Liver (tissue), 9 donors: Measurements from ENCODE around the gene MAD2L1BP. TPM values are rescaled to one million over a fixed set of nuclear protein-coding genes. Genes with fewer than 3 reads are reported as not detected.

Source experiments
- DNase-seq: peaks from one replicate; pipeline ENCODE4 v3.0.0-alpha.2; 2017; ENCODE audit warnings: low spot score
- H3K27ac ChIP-seq, 2 donors: one replicate each; pipeline ENCODE4 v1.7.0; 2013; ENCODE audit warnings: inconsistent platforms in 2 of 2, low read length in 2 of 2, control low read depth in 1 of 2, low read depth in 1 of 2, mild to moderate bottlenecking in 1 of 2
- H3K27me3 ChIP-seq, 4 donors: one replicate each; pipeline versions ENCODE4 v1.6.1 to v1.7.0; 2013; ENCODE audit warnings: low read length in 3 of 4, inconsistent platforms in 1 of 4, mild to moderate bottlenecking in 1 of 4, moderate library complexity in 1 of 4; ENCODE audit not compliant: control insufficient read depth in 4 of 4, insufficient read depth in 4 of 4
- H3K36me3 ChIP-seq, 4 donors: one replicate each; pipeline versions ENCODE4 v1.6.1 to v1.7.0; 2013; ENCODE audit warnings: low read length in 3 of 4, mild to moderate bottlenecking in 3 of 4, low read depth in 1 of 4, moderate library complexity in 1 of 4; ENCODE audit not compliant: control insufficient read depth in 4 of 4, insufficient read depth in 3 of 4
- H3K4me1 ChIP-seq, 4 donors: one replicate each; pipeline versions ENCODE4 v1.6.1 to v1.7.0; 2013; ENCODE audit warnings: low read length in 3 of 4, mild to moderate bottlenecking in 3 of 4, moderate library complexity in 1 of 4; ENCODE audit not compliant: control insufficient read depth in 4 of 4, insufficient read depth in 4 of 4
- H3K4me3 ChIP-seq, 3 donors: one replicate each; pipeline versions ENCODE4 v1.6.1 to v1.7.0; 2013; ENCODE audit warnings: low read length in 3 of 3, control low read depth in 1 of 3, low read depth in 1 of 3, mild to moderate bottlenecking in 1 of 3
- H3K9ac ChIP-seq, 2 donors: one replicate each; pipeline ENCODE4 v1.7.0; 2013; ENCODE audit warnings: low read length in 2 of 2, mild to moderate bottlenecking in 2 of 2, moderate library complexity in 2 of 2, control low read depth in 1 of 2, low read depth in 1 of 2
- H3K9me3 ChIP-seq, 4 donors: one replicate each; pipeline versions ENCODE4 v1.6.1 to v1.7.0; 2013; ENCODE audit warnings: low read length in 3 of 4; ENCODE audit not compliant: control insufficient read depth in 4 of 4
- EGR1 ChIP-seq, 2 donors: IDR thresholded peaks; 2 replicates each; pipeline ENCODE4 v1.6.1; 2016 to 2018; ENCODE audit warnings: antibody characterized with exemption in 2 of 2, low read depth in 2 of 2
- FOXA1 ChIP-seq: IDR thresholded peaks from 2 replicates; pipeline ENCODE4 v1.6.1; 2016; ENCODE audit warnings: antibody characterized with exemption
- GABPA ChIP-seq, 2 donors: IDR thresholded peaks in 1 of 2; conservative IDR thresholded peaks in 1 of 2; 2 replicates each; pipeline ENCODE4 v1.6.1; 2016; ENCODE audit warnings: antibody characterized with exemption in 2 of 2, mild to moderate bottlenecking in 1 of 2, moderate library complexity in 1 of 2
- HNF4A ChIP-seq, 2 donors: conservative IDR thresholded peaks; 2 replicates each; pipeline ENCODE4 v1.6.1; 2016; ENCODE audit warnings: antibody characterized with exemption in 2 of 2, mild to moderate bottlenecking in 2 of 2
- HNF4G ChIP-seq: IDR thresholded peaks from 2 replicates; pipeline ENCODE4 v1.6.1; 2016; ENCODE audit warnings: antibody characterized with exemption
- RAD21 ChIP-seq, 2 donors: IDR thresholded peaks; 2 replicates each; pipeline ENCODE4 v1.6.1; 2016; ENCODE audit warnings: antibody characterized with exemption in 2 of 2, mild to moderate bottlenecking in 2 of 2
- RXRA ChIP-seq, 2 donors: IDR thresholded peaks; 2 replicates each; pipeline ENCODE4 v1.6.1; 2017 to 2018; ENCODE audit warnings: antibody characterized with exemption in 2 of 2, mild to moderate bottlenecking in 1 of 2
- SP1 ChIP-seq: IDR thresholded peaks from 2 replicates; pipeline ENCODE4 v1.6.1; 2018; ENCODE audit warnings: antibody characterized with exemption, mild to moderate bottlenecking
- TAF1 ChIP-seq: conservative IDR thresholded peaks from 2 replicates; pipeline ENCODE4 v1.6.1; 2016; ENCODE audit warnings: antibody characterized with exemption, mild to moderate bottlenecking
- YY1 ChIP-seq: IDR thresholded peaks from 2 replicates; pipeline ENCODE4 v1.6.1; 2016; ENCODE audit warnings: antibody characterized with exemption, mild to moderate bottlenecking
- WGBS: extraction: QIAGEN DNeasy Blood & Tissue Kit; methylation state at CpG from one replicate; pipeline ENCODE4 v1.1.7; 2013; 5-methylcytosine and 5-hydroxymethylcytosine counted together
- polyA plus RNA-seq, 2 donors: library from polyadenylated mRNA; stranded (reverse) in 1 of 2; unstranded in 1 of 2; fragments of 200-250 nt in 1 of 2; fragments of >200 nt in 1 of 2; fragmentation: Nextera tagmentation in 1 of 2; extraction: Ambion mirVana in 1 of 2; gene quantifications; one replicate each; pipeline versions ENCODE4 v1.2.1 to v1.2.3, GENCODE V29; 2013 to 2015
- total RNA-seq, 2 donors: library from RNA; depleted of rRNA; stranded (reverse); fragments of >200 nt; gene quantifications; one replicate each; pipeline ENCODE4 v1.2.3, GENCODE V29; 2014
- TF ChIP-seq, protein P1 (sequence below): IDR thresholded peaks from 2 replicates; pipeline ENCODE4 v1.6.1; 2016; ENCODE audit warnings: antibody characterized with exemption
- TF ChIP-seq, protein P2 (sequence below): IDR thresholded peaks from 2 replicates; pipeline ENCODE4 v1.6.1; 2016; ENCODE audit warnings: antibody characterized with exemption
- TF ChIP-seq, protein P3 (sequence below): IDR thresholded peaks from 2 replicates; pipeline ENCODE4 v1.6.1; 2016; ENCODE audit warnings: antibody characterized with exemption
- donor health status: healthy.
- donor health status: healthy.
- donor health status: healthy.
- donor health status: healthy.
- donor health status: healthy.

MAD2L1BP gene
- total and polyA plus RNA-seq, 4 donors: 11.2 to 17.3 (median 16.1) TPM

DNA sequence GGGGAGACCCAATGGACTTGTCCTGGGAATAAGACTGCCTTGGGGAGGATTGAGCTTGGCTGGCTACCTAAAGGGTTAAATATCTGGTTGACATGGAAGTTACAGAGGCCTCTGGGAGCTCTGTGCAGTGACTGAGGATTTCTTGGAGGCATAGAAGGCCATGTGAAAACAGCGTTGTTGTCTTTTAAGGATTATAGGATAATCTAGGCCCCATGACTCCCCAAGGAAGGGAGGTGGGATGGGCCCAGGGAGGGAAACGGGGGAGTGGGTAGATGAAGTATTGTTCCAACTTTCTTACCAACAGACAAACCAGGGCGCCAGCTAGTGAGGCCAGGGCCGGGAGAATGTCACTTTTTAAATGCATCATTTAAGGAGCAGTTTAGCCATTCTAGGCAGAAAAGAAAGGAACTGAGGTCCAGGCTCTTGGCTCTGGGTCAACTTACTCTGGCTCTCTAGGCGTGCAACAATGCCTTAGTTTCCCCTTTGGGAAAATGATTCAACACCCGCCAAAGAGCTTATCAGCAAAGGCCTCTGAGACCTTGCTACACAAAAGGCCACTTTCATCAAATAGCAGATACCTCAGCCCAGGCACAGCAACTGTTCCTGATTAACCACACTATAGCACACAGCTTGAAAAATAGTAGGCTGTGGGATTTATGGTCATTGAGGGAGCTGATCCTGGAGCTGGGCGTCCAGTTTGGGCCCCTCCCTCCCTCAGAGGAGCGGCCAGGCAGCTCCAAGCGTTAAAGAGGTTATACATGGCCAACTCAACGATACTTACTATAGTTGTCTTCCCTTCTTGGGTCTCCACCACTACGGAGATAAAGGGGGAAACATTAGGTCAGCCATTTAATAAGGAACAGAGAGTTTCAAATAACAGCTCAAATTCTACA, 44.9 kb downstream of the MAD2L1BP start:
- Histone ChIP-seq H3K27ac (no peak overlapping the region), H3K9ac (no peak overlapping the region), H3K36me3 (peaks cover 7 to 46% (median 19%) of the 10 kb centered on the region in 4 donors), H3K4me1 (peaks cover 0 to 3% (median under 1%) of the 10 kb centered on the region in 4 donors), H3K27me3 (no peaks in the 10 kb centered on the region), H3K9me3 (no peaks in the 10 kb centered on the region), H3K4me3 (no peak overlapping the region)
- 87% methylated on average over 11 of the region's 11 CpGs for WGBS
- DNase-seq: no peak
- TF ChIP-seq HNF4A (conservative IDR thresholded peaks at IDR 0.05) (no peak), GABPA (IDR thresholded peaks at IDR 0.05 in 1 of 2, conservative IDR thresholded peaks at IDR 0.05 in 1 of 2) (no peak), FOXA1 (no peak), TAF1 (no peak)
- TF ChIP-seq, protein P1, sequence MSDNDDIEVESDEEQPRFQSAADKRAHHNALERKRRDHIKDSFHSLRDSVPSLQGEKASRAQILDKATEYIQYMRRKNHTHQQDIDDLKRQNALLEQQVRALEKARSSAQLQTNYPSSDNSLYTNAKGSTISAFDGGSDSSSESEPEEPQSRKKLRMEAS: no peak
- TF ChIP-seq, protein P2, sequence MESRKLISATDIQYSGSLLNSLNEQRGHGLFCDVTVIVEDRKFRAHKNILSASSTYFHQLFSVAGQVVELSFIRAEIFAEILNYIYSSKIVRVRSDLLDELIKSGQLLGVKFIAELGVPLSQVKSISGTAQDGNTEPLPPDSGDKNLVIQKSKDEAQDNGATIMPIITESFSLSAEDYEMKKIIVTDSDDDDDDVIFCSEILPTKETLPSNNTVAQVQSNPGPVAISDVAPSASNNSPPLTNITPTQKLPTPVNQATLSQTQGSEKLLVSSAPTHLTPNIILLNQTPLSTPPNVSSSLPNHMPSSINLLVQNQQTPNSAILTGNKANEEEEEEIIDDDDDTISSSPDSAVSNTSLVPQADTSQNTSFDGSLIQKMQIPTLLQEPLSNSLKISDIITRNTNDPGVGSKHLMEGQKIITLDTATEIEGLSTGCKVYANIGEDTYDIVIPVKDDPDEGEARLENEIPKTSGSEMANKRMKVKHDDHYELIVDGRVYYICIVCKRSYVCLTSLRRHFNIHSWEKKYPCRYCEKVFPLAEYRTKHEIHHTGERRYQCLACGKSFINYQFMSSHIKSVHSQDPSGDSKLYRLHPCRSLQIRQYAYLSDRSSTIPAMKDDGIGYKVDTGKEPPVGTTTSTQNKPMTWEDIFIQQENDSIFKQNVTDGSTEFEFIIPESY: no peak

DNA sequence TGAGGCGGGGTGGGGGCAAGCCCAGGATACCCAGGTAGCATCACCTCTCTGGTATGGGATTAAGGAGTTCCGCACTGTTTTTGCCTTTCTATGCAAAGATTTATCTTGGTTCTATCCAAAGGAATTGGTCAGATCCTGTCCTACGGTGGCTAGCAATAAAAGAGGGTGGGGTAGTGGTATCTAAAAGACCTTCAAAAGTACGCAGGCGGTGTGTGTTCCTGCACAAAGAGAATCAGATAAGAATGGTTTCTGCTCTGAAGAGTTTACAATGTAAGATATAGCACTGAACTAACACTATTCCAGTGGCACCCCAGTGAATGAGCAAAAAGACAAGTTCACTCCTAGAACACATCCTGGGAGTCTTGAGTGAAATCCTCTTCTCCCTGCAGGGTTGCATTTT, 45.7 kb downstream of the MAD2L1BP start:
- H3K27me3 ChIP-seq: no peaks in the 10 kb centered on the region
- H3K4me1 ChIP-seq: peaks cover 0 to 8% (median 4%) of the 10 kb centered on the region in 4 donors
- H3K27ac ChIP-seq: no peak overlapping the region
- 89% methylated on average over 5 of the region's 5 CpGs for WGBS
- DNase-seq: no peak
- H3K36me3 ChIP-seq: peaks cover 5 to 39% (median 19%) of the 10 kb centered on the region in 4 donors
- TF ChIP-seq RAD21 (IDR thresholded peaks at IDR 0.05) (no peak), HNF4A (conservative IDR thresholded peaks at IDR 0.05) (no peak), EGR1 (IDR thresholded peaks at IDR 0.05; ENCODE audit: low read depth in 2 of 2) (no peak), RXRA (IDR thresholded peaks at IDR 0.05) (no peak), GABPA (IDR thresholded peaks at IDR 0.05 in 1 of 2, conservative IDR thresholded peaks at IDR 0.05 in 1 of 2) (no peak), HNF4G (no peak), FOXA1 (no peak), SP1 (no peak), YY1 (no peak)
- TF ChIP-seq, protein P3, sequence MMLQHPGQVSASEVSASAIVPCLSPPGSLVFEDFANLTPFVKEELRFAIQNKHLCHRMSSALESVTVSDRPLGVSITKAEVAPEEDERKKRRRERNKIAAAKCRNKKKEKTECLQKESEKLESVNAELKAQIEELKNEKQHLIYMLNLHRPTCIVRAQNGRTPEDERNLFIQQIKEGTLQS: no peak
- TF ChIP-seq, protein P1: no peak
- H3K9ac ChIP-seq: no peak overlapping the region
- no peaks in the 10 kb centered on the region for H3K9me3 ChIP-seq
- no peak overlapping the region for H3K4me3 ChIP-seq
